Chondrocyte (in vitro differentiated cells): ENCODE data around the gene UTP25. TPM values are rescaled to one million over a fixed set of nuclear protein-coding genes. Genes with fewer than 3 reads are reported as not detected.
"Not testable (repeated sequence)": the region's sequence is repeated elsewhere in the genome, so short reads cannot be mapped to it uniquely, and the experiment has no call there.

Experiments
- DNase-seq: peaks from one replicate; pipeline ENCODE4 v3.0.0; 2021; ENCODE audit warnings: mixed read lengths, low spot score
- H3K27ac Mint-ChIP-seq: one replicate; pipeline ENCODE4 v1.8.0; 2021; ENCODE audit warnings: mild to moderate bottlenecking, moderate library complexity, mixed read lengths; ENCODE audit not compliant: unreplicated experiment
- H3K27me3 Mint-ChIP-seq: 2 replicates; pipeline ENCODE4 v1.8.0; 2021; ENCODE audit warnings: low read depth, mixed read lengths
- H3K36me3 Mint-ChIP-seq: 2 replicates; pipeline ENCODE4 v1.8.0; 2021; ENCODE audit warnings: low read depth, mixed read lengths
- H3K4me1 Mint-ChIP-seq: 2 replicates; pipeline ENCODE4 v1.8.0; 2021; ENCODE audit warnings: low read depth, mild to moderate bottlenecking, mixed read lengths
- H3K4me3 Mint-ChIP-seq: one replicate; pipeline ENCODE4 v1.8.0; 2021; ENCODE audit warnings: mild to moderate bottlenecking, moderate library complexity, mixed read lengths; ENCODE audit not compliant: unreplicated experiment
- H3K9me3 Mint-ChIP-seq: 2 replicates; pipeline ENCODE4 v1.8.0; 2021; ENCODE audit warnings: low read depth, mixed read lengths
- CTCF ChIP-seq: fragments of 200-600 bp; sonication (generic); IDR thresholded peaks from 2 replicates; pipeline ENCODE4 v1.5.0; 2021; ENCODE audit warnings: antibody characterized with exemption, mild to moderate bottlenecking, moderate library complexity
- total RNA-seq: library from RNA; stranded (reverse); gene quantifications from 3 replicates; pipeline ENCODE4 v1.2.1, GENCODE V29; 2021

Gene UTP25
- total RNA-seq, 1 donor from 2014 or later: 6.4 TPM

DNA sequence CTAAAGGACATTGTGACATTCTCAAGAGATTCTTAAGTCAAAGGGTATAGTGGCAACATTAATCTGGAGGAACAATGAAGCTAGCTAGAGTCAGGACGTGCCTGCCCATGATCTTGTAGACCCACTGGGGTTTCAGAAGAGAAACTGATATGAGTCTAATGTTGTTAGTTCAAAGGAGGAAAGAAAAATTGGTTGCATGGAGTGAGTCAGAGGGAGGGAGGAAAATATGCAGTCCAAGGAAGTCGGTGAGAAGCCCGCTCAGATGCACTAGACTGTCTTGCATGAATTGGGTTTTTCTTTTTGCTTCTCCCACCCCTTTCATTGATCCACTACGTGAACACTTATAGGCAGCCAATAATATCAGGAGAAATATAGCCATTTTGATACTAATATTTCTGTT is 56.5 kb downstream of the UTP25 start:
- peak overlapping the region; percentile 20 for H3K4me3 Mint-ChIP-seq

GRCh38 chr1:209884665-209885117 is 56.9 kb downstream of the UTP25 start:
- H3K4me1 Mint-ChIP-seq: peaks cover 54% of the 10 kb centered on the region
- no peaks in the 10 kb centered on the region for H3K9me3 Mint-ChIP-seq
- no peaks in the 10 kb centered on the region for H3K27me3 Mint-ChIP-seq
- peak overlapping the region; percentile 91 for H3K27ac Mint-ChIP-seq
- no peak for DNase-seq
- no peak overlapping the region for H3K4me3 Mint-ChIP-seq
- no peaks in the 10 kb centered on the region for H3K36me3 Mint-ChIP-seq
- TF ChIP-seq CTCF: no peak

More for the DNA sequence above, 56.5 kb downstream of the UTP25 start:
- DNase-seq: no peak
- no peaks in the 10 kb centered on the region for H3K9me3 Mint-ChIP-seq
- no peaks in the 10 kb centered on the region for H3K36me3 Mint-ChIP-seq
- TF ChIP-seq CTCF: no peak
- peaks cover 59% of the 10 kb centered on the region for H3K4me1 Mint-ChIP-seq
- no peaks in the 10 kb centered on the region for H3K27me3 Mint-ChIP-seq
- H3K27ac Mint-ChIP-seq: peak overlapping the region; percentile 91

GRCh38 chr1:209885403-209886218 is 57.8 kb downstream of the UTP25 start:
- H3K4me1 Mint-ChIP-seq: peaks cover 47% of the 10 kb centered on the region
- H3K27me3 Mint-ChIP-seq: no peaks in the 10 kb centered on the region
- peak overlapping the region; percentile 91 for H3K27ac Mint-ChIP-seq
- no peaks in the 10 kb centered on the region for H3K36me3 Mint-ChIP-seq
- H3K4me3 Mint-ChIP-seq: no peak overlapping the region
- no peak for TF ChIP-seq CTCF
- H3K9me3 Mint-ChIP-seq: no peaks in the 10 kb centered on the region
- no peak for DNase-seq

GRCh38 chr1:209886219-209886536 is 58.4 kb downstream of the UTP25 start:
- no peak for DNase-seq
- Mint-ChIP-seq H3K27ac (no peak overlapping the region), H3K27me3 (no peaks in the 10 kb centered on the region), H3K4me3 (no peak overlapping the region), H3K4me1 (peaks cover 51% of the 10 kb centered on the region), H3K9me3 (no peaks in the 10 kb centered on the region), H3K36me3 (no peaks in the 10 kb centered on the region)
- TF ChIP-seq CTCF: peak; percentile 56

DNA sequence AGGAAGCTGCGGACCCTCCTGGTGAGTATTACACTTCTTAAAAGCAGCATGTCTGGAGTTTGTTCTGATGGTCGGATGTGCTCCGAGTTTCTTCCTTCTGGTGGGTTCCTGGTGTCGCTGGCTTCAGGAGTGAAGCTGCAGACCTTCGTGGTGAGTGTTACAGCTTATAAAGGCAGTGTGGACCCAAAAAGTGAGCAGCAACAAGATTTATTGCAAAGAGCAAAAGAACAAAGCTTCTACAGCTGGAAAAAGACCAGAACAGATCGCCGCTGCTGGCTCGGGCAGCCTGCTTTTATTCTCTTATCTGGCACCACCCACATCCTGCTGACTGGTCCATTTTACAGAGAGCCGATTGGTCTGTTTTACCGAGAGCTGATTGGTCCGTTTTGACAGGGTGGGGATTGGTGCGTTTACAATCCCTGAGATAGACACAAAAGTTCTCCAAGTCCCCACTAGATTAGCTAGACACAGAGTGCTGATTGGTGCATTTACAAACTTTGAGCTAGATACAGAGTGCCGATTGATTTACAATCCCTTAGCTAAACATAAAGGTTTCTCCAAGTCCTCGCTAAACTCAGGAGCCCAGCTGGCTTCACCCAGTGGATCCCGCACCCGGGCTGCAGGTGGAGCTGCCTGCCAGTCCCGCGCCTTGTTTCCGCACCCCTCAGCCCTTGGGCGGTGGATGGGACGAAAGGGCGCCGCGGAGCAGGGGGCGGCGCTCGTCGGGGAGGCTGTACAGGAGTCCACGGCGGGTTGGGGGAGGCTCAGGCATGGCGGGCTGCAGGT is 60.7 kb downstream of the UTP25 start:
- not testable (repeated sequence) for H3K27ac Mint-ChIP-seq, H3K27me3 Mint-ChIP-seq, DNase-seq, H3K4me3 Mint-ChIP-seq, H3K9me3 Mint-ChIP-seq, H3K36me3 Mint-ChIP-seq
- peaks cover 35% of the 10 kb centered on the region for H3K4me1 Mint-ChIP-seq
